Right forelimb (tissue), 1 donor: ENCODE data around the gene MYCN.
A peak's percentile ranks its signal among the peaks of the same experiment; 100 is the strongest.
"Not testable (repeated sequence)": the region's sequence is repeated elsewhere in the genome, so short reads cannot be mapped to it uniquely, and the experiment has no call there.

Source experiments
- DNase-seq: peaks from one replicate; pipeline ENCODE4 v3.0.0-alpha.2; 2018

Gene MYCN

GRCh38 chr2:15908371-15908770 is 32.0 kb upstream of the MYCN start:
- DNase-seq: no peak

GRCh38 chr2:15909157-15909556 is 31.2 kb upstream of the MYCN start:
- DNase-seq: no peak

- DNase-seq: no peak
Observed at GRCh38 chr2:15909736-15910135, 30.6 kb upstream of the MYCN start.

GRCh38 chr2:15911270-15911669 is 29.1 kb upstream of the MYCN start:
- not testable (repeated sequence) for DNase-seq

- DNase-seq: no peak
Observed at GRCh38 chr2:15911686-15912085, 28.7 kb upstream of the MYCN start.

GRCh38 chr2:15912203-15912602 is 28.1 kb upstream of the MYCN start:
- no peak for DNase-seq

- no peak for DNase-seq
Observed at GRCh38 chr2:15913146-15913545, 27.2 kb upstream of the MYCN start.

- DNase-seq: peak; percentile 79
Observed at GRCh38 chr2:15914596-15915385, 25.6 kb upstream of the MYCN start.

GRCh38 chr2:15915546-15915945 is 24.8 kb upstream of the MYCN start:
- DNase-seq: not testable (repeated sequence)

GRCh38 chr2:15916336-15916735 is 24.0 kb upstream of the MYCN start:
- DNase-seq: no peak

- no peak for DNase-seq
Observed at GRCh38 chr2:15918761-15919356, 21.5 kb upstream of the MYCN start.

GRCh38 chr2:15919716-15920434 is 20.5 kb upstream of the MYCN start:
- no peak for DNase-seq

GRCh38 chr2:15920696-15921095 is 19.7 kb upstream of the MYCN start:
- no peak for DNase-seq

- no peak for DNase-seq
Observed at GRCh38 chr2:15923597-15923996, 16.8 kb upstream of the MYCN start.

- DNase-seq: no peak
Observed at GRCh38 chr2:15925819-15926218, 14.5 kb upstream of the MYCN start.

- no peak for DNase-seq
Observed at GRCh38 chr2:15926252-15926651, 14.1 kb upstream of the MYCN start.

- DNase-seq: no peak
Observed at GRCh38 chr2:15927551-15928218, 12.7 kb upstream of the MYCN start.

GRCh38 chr2:15929008-15929407 is 11.3 kb upstream of the MYCN start:
- DNase-seq: not testable (repeated sequence)

- DNase-seq: no peak
Observed at GRCh38 chr2:15929861-15930260, 10.5 kb upstream of the MYCN start.

GRCh38 chr2:15930589-15931318 is 9.6 kb upstream of the MYCN start:
- no peak for DNase-seq

- no peak for DNase-seq
Observed at GRCh38 chr2:15931319-15931890, 8.9 kb upstream of the MYCN start.

- no peak for DNase-seq
Observed at GRCh38 chr2:15931950-15932349, 8.4 kb upstream of the MYCN start.
